Measurements from ENCODE around the gene CEP192. TPM values are rescaled to one million over a fixed set of nuclear protein-coding genes. Genes with fewer than 3 reads are reported as not detected.

CEP192 gene
- polyA plus RNA-seq, 1 donor (not counting 4 experiments of a cell fraction or from before 2014, with no cell fraction given) = 16.6 TPM

DNA sequence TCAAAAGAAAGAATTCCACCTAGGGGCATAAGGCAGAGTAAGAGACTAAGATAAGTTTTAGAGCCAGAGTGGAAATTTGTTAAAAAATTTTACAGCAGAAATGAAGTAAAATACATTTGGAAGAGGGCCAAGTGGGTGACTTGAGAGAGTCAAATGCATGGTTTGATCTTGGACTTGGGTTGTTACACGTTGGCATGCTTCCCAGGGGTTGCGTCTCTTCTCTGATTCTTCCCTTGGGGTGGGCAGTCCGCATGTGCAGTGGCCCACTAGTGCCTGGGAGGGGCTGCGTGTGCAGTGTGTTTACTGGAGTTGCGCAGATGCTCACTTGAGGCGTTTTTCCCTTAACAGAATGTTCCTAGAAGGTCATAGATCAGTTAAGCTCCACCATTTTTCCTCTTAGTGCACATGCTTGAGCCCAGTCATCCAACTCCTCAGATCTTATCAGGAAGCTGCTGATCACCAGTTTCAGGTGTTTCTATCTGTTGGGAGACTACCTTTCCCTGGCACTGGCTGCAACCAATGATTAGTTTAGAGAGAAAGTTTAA, 30.2 kb upstream of the CEP192 start:
- Histone ChIP-seq H4K20me1 (ENCODE audit: control insufficient read depth, extremely low read depth, insufficient read depth, low read length) (no peaks in the 10 kb centered on the region), H3K4me2 (ENCODE audit: control insufficient read depth, extremely low read depth, insufficient read depth, low read depth, low read length) (no peak overlapping the region), H3K9ac (ENCODE audit: control insufficient read depth, extremely low read depth, insufficient read depth, low read length) (no peak overlapping the region), H2AFZ (ENCODE audit: control insufficient read depth, low read length) (no peak overlapping the region), H3K9me1 (ENCODE audit: control insufficient read depth, extremely low read depth, insufficient read depth, low read length) (no peaks in the 10 kb centered on the region), H3K9me3 (ENCODE audit: control insufficient read depth, low read depth, low read length) (no peaks in the 10 kb centered on the region), H3K4me1 (ENCODE audit: control insufficient read depth, extremely low read depth, insufficient read depth, low read length) (no peaks in the 10 kb centered on the region), H3K27ac (ENCODE audit: control insufficient read depth, insufficient read depth, low read length) (no peak overlapping the region), H3K36me3 (ENCODE audit: control insufficient read depth in 2 of 2, extremely low read depth in 1 of 2, insufficient read depth in 2 of 2, low read length in 2 of 2) (peaks cover 6 to 12% of the 10 kb centered on the region in 2 experiments), H3K79me2 (ENCODE audit: control insufficient read depth, insufficient read depth, low read length) (peaks cover 36% of the 10 kb centered on the region), H3K4me3 (ENCODE audit: control insufficient read depth in 2 of 3, extremely low read depth in 1 of 3, insufficient read depth in 2 of 3, low read depth in 1 of 3, low read length in 3 of 3) (no peak overlapping the region), H3K27me3 (ENCODE audit: control insufficient read depth, extremely low read depth, insufficient read depth, low read length) (no peaks in the 10 kb centered on the region)
- TF ChIP-seq, protein P1, sequence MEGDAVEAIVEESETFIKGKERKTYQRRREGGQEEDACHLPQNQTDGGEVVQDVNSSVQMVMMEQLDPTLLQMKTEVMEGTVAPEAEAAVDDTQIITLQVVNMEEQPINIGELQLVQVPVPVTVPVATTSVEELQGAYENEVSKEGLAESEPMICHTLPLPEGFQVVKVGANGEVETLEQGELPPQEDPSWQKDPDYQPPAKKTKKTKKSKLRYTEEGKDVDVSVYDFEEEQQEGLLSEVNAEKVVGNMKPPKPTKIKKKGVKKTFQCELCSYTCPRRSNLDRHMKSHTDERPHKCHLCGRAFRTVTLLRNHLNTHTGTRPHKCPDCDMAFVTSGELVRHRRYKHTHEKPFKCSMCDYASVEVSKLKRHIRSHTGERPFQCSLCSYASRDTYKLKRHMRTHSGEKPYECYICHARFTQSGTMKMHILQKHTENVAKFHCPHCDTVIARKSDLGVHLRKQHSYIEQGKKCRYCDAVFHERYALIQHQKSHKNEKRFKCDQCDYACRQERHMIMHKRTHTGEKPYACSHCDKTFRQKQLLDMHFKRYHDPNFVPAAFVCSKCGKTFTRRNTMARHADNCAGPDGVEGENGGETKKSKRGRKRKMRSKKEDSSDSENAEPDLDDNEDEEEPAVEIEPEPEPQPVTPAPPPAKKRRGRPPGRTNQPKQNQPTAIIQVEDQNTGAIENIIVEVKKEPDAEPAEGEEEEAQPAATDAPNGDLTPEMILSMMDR (optimal IDR thresholded peaks at IDR 0.05 in 1 of 3, IDR thresholded peaks at IDR 0.05 in 1 of 3, conservative IDR thresholded peaks at IDR 0.05 in 1 of 3; ENCODE audit: extremely low read depth in 1 of 3, insufficient read depth in 2 of 3, low read length in 3 of 3) = no peak
- TF ChIP-seq EZH2 (IDR thresholded peaks at IDR 0.05; ENCODE audit: low read length) = no peak
- FAIRE-seq (no peak), DNase-seq (ENCODE audit: low read depth, low spot score) (no peak)
- dilution Hi-C loops (cut with MboI; ENCODE audit: extremely low pct_ligation_motif_present, low sequenced_read_pairs) = no loop called here

DNA sequence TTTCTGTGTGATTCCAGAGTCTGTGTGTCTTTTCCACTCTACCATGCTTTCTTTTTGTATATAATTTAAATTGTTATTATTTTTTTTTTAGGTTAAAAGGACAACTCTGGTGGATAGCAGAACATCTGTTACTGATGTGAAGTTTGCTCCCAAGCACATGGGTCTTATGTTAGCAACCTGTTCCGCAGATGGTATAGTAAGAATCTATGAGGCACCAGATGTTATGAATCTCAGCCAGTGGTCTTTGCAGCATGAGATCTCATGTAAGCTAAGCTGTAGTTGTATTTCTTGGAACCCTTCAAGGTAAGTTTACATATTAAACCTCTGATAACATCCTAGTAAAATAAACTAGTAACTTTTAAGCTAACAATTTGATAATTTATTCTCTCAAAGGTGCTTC, 28.1 kb upstream of the CEP192 start:
- dilution Hi-C loops (cut with MboI; ENCODE audit: extremely low pct_ligation_motif_present, low sequenced_read_pairs) = no loop called here
- H3K4me3 ChIP-seq (ENCODE audit: control insufficient read depth in 2 of 3, extremely low read depth in 1 of 3, insufficient read depth in 2 of 3, low read depth in 1 of 3, low read length in 3 of 3) = no peak overlapping the region
- peaks cover 34% of the 10 kb centered on the region for H3K79me2 ChIP-seq (ENCODE audit: control insufficient read depth, insufficient read depth, low read length)
- no peak for FAIRE-seq
- H4K20me1 ChIP-seq (ENCODE audit: control insufficient read depth, extremely low read depth, insufficient read depth, low read length) = no peaks in the 10 kb centered on the region
- no peak for DNase-seq (ENCODE audit: low read depth, low spot score)
- TF ChIP-seq EZH2 (IDR thresholded peaks at IDR 0.05; ENCODE audit: low read length) = no peak
- TF ChIP-seq, protein P1 (optimal IDR thresholded peaks at IDR 0.05 in 1 of 3, IDR thresholded peaks at IDR 0.05 in 1 of 3, conservative IDR thresholded peaks at IDR 0.05 in 1 of 3; ENCODE audit: extremely low read depth in 1 of 3, insufficient read depth in 2 of 3, low read length in 3 of 3) = no peak
- no peaks in the 10 kb centered on the region for H3K9me3 ChIP-seq (ENCODE audit: control insufficient read depth, low read depth, low read length)
- H2AFZ ChIP-seq (ENCODE audit: control insufficient read depth, low read length) = no peak overlapping the region
- no peaks in the 10 kb centered on the region for H3K27me3 ChIP-seq (ENCODE audit: control insufficient read depth, extremely low read depth, insufficient read depth, low read length)
- no peaks in the 10 kb centered on the region for H3K4me1 ChIP-seq (ENCODE audit: control insufficient read depth, extremely low read depth, insufficient read depth, low read length)
- H3K36me3 ChIP-seq (ENCODE audit: control insufficient read depth in 2 of 2, extremely low read depth in 1 of 2, insufficient read depth in 2 of 2, low read length in 2 of 2) = peaks cover 10 to 11% of the 10 kb centered on the region in 2 experiments
- H3K9ac ChIP-seq (ENCODE audit: control insufficient read depth, extremely low read depth, insufficient read depth, low read length) = no peak overlapping the region
- H3K4me2 ChIP-seq (ENCODE audit: control insufficient read depth, extremely low read depth, insufficient read depth, low read depth, low read length) = no peak overlapping the region
- no peaks in the 10 kb centered on the region for H3K9me1 ChIP-seq (ENCODE audit: control insufficient read depth, extremely low read depth, insufficient read depth, low read length)
- no peak overlapping the region for H3K27ac ChIP-seq (ENCODE audit: control insufficient read depth, insufficient read depth, low read length)

Measured in keratinocyte (primary cell).